Dermis microvascular lymphatic vessel endothelial cell (primary cell): Measurements from ENCODE around the gene SATB2. TPM values are rescaled to one million over a fixed set of nuclear protein-coding genes. Genes with fewer than 3 reads are reported as not detected.
A peak's percentile ranks its signal among the peaks of the same experiment; 100 is the strongest.

Experiments used
- DNase-seq, 2 donors: peaks; one replicate each; pipeline versions ENCODE4 v3.0.0 to v3.0.0-alpha.2; 2010; ENCODE audit warnings: low read depth in 2 of 2
- total RNA-seq: library from RNA; depleted of rRNA; stranded (reverse); fragments of >200 nt; gene quantifications from 2 replicates; pipeline ENCODE4 v1.2.1, GENCODE V29; 2014

Gene SATB2
- total RNA-seq, 1 donor from 2014 or later: 0.26 TPM

DNA sequence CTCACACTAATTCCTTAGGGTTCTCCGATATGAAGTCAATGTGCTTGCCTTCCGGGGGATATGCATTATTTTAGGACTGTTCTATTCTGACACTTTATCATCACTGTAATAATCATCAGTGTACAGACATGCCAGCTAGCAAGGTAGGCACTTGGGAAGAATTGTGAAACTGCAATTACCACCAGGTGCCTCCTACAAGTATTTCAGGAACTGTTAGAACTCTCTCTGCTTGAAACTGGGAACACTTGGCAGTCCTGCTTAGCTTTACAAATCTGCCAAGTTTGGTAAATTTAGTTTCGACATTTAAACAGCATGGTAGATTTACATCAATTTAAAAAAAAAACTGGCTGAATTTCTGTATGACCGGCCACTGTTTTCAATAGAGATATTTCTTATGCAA is 128.7 kb downstream of the SATB2 start:
- no peak for DNase-seq

DNA sequence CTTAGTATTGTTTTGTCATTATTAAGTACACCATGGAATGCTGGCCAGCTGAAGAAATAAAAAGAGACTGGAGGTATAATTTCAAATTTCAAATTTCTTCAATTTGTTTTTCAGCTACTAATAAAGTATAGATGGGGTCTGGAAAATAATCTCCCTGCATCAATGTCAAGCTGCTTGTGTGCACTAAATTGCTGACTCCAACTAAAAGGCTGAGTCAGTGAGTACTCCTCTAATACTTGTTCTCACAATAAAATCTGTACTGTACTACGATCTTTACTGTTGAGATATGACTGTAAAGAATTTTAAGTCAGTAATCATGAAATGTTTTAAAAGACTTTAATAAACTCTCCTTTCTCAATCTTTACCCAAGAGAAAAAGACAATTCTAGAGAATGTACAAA is 131.9 kb downstream of the SATB2 start:
- DNase-seq: no peak

DNA sequence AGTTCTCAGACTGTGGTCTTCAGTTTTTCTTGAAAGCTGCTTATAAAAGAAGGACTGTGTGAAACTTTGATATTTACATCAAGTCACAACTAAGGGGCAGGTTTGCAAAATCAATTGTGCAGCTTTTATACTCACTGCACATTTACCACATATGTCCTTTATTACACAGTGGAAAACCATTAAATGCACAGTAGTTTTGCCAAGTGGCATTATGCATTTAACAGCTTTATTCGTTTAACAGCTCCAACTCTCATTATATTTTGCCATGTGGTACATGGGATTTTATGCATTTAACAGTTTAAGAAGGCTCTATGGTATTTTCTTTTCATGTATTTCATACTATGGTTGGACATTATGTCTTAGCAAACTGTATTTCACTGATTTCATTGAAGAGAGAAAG is 135.6 kb downstream of the SATB2 start:
- no peak for DNase-seq

DNA sequence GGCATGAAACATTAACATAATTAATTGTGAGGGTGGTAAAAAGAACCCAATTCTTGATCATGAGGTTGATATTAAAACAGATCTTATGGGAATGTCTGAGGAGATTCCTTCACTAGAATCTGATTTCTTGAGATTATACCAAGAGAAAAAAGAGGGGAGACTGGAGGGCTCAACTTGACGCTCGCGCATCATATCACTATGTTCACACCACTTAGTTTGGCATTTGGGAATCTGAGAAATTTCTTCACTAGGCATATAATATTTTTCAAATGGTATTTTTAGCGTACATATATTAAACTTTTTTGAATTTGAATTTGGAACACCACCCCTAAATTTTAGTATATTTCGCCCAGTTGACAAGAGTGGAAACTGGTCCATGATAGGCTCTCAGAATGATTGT is 140.1 kb downstream of the SATB2 start:
- DNase-seq: no peak

DNA sequence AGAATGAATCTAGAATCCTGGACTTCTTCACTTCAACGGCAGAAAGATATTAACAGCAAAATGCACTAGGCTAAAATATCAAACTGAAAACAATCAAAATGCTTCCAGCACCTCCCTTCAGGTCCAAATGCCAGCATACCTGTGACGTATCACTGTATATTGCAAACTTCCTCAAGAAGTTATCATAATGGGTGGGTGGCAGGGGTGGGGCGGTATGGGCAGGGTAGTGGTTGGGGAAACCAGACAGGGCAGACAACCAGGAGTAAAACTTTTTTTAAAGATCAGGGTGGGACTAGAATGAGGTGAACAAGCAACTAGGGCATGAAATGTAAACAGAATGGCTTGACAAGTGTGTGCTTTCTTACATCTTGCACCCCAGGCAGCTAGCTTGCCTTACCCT is 140.9 kb downstream of the SATB2 start:
- DNase-seq: no peak

DNA sequence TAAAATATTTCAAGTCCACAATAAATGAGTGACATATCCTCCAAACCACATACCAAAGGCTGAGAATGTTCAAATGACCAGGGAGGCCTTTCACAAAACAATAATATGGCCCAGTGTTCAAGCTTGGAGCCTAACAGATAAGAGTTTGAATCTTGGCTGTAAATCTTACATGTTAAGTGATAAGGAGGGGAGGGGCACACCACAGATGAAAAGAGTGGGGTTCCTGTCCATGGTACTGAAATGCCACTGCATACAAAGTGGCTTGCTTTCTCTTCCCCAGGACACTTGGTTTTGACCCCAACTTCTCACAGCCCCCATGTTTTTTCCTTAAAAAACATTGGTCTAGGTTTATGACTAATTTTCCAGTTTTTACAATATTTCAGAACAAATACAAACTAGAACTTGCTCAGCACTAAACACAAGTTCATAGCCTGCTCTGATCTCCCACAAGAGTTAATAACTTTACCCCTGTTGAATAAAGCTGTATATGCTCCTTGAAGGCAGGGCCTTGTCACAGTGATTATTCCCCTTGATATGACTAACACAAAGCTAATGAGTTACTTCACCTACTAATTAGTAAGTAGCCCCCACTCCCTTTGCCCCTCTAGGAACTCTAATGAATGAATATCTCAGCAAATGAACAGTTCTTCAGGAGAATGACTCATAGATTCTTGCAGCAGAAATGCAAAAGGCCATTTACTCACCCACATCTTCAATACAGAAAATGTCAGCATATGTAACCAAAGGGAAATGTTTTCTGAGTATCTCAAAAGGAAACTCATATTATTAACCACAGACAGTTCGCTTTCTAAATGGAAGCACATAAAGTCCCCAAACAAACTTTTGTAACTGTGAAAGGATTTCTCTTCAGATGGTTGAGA is 142.2 kb downstream of the SATB2 start:
- DNase-seq: peak in 1 of 2 donors; percentile 37

DNA sequence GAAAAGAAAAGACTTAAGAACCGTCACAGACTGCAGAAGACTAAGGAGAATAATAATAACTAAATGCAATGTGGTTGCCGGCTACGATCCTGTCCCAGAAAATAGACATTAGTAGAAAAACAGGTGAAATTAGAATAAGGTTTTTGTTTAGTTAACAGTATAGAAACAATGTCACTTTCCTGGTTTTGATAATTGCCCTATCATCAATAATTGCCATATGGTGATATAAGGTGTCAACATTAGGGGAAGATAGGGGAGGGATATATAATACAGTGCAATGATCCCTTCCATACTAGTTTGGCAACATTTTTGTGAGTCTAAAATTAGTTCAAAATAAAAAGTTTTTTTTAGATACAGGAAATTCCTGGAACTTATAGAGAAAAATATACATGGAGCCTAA is 144.8 kb downstream of the SATB2 start:
- no peak for DNase-seq

DNA sequence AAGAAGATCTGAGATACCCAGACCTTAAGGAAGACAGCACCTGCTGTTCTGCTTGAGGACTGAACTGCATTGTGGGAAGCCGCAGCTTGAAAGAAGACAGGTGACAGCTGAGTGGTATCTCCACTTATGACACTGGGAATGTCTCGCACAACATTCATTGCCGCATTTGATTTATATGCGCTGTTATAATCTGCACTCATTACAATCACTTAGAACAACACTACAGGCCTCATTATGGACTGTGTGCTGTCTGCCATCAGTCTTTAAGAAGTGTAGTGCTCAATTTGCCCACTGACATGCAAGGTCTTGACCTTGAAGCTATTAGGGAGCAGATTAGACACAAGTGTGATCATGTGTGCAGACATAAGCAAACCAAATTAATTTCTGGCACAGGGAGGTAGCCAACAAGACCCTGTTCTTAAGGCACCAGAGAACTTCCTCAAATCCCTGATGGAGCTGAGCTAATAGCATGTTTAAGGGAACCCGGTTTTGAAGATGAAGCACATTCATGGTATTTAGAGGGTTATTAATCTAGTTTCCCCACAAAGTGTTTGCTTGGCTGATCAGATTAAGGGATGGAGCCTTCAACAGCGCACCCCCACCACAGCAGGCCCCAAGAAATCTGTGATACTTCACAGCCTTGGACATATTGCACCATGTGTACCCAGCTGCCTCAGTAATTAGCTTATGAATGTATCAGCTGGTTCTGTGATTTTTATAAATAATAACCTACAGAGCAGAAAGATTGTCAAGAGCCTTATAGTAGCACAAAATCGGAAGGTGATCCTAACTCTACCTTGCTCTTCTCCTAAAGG is 146.8 kb downstream of the SATB2 start:
- DNase-seq: no peak

DNA sequence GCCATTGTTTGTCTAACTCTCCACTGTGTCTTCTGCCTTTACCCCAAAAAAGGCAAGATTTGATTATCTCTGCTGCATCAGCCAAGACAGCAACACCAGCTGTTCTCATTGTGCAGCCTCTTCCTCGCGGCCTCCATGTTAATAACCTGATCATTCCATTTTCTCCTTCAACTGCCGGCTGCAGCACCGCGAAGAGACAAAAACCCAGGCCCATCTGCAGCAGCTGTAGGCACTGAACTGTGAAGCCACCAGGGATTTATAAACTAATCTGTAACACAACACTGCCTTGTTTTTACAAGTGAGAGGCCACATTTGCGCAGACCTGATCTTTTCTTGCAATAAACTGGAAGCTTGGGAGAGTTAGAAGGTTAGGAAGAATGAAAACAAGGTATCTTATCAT is 147.8 kb downstream of the SATB2 start:
- no peak for DNase-seq

DNA sequence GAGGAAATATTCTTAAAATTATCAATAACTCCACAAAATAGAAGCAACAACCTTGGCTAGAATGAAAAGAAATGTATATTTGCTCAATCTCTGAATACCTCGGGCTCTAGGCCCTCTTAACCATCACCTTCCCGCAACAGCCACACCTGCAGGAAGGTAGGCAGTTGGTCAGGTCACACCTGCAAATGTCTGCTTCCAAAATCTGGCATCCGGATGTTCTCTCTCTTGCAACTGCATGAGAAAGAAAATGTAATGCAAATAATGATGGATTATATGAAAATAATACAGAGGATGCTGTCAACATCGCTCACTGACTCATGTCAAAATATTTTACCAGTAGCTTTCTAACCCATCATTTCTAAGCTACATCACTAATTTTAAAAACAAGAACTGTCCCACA is 148.3 kb downstream of the SATB2 start:
- no peak for DNase-seq

DNA sequence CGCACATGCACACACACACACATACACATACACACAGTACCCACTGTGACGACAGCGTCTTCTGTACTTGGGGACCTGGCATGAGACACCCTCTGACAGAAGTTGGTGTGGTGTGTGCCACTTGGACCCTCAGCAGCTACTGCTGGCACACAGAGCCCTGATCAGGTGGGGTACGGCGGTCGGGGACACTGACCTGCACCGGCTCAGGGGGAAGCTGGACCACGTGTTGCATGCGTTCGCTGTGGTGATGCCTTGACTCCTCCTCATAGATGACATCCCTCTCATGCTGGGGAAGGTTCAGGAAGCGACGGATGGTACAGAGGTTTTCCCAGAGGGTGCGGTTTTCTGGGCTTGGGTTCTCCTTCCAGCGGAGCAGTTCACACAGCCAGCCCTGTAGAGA is 149.2 kb downstream of the SATB2 start:
- DNase-seq: no peak

DNA sequence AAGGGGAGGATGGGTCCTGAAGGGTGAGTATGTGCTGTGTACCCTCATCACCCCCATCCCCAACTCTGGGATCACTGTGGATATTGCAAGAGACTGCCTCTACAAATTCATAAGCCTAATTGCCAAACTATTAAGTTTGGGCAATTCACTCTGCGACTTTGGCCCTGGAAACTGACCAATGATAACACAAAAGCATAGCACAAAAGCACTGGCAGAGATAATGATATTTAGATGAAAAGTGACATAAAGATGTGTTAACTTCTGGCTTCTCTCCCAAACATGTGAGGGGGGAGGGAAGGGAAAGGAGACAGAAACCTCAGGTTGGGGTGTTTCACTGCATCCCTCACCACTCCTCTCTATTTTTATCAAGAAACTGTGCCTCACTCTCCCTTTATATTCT is 150.3 kb downstream of the SATB2 start:
- no peak for DNase-seq

DNA sequence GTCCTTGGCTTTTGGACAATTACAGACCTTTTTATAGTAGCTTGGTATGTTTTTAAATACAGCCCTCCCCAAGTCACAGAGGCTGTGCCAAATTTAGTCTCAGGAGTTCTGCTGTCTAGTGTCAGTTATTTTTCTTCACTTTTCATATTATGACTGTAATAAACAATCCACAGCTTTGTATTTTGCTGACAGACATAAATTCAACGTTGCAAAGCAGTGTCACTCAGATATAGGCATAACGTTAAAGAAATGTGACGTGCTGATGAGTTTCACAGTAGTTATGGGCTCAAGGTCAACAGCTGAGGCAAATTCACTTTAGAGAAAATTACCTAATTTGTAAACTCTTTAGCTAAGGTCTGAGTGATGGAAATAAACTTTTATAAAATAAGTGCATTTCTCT is 151.6 kb downstream of the SATB2 start:
- DNase-seq: no peak

DNA sequence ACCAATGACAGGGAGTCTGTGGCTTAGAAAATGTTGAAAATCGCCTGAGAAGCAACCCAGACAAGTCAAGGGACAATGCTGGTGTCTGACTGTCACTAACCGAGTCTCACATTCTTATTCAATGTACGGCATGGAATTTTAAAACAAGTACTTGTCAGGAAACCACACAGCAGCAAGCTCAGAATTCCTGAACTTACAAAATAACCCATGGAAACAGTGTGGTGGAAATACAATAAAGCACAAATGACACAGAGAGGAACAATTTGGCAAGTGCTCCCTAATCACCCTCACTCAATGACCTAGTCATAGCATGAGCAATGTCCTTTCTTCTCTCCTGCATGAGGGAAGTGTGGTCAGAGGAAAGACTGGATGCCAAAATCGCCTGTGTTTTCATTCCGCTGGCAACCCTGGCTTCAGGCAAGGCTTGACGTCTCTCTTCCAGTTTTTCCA is 154.0 kb downstream of the SATB2 start:
- peak; percentile 92 to 98 for DNase-seq

DNA sequence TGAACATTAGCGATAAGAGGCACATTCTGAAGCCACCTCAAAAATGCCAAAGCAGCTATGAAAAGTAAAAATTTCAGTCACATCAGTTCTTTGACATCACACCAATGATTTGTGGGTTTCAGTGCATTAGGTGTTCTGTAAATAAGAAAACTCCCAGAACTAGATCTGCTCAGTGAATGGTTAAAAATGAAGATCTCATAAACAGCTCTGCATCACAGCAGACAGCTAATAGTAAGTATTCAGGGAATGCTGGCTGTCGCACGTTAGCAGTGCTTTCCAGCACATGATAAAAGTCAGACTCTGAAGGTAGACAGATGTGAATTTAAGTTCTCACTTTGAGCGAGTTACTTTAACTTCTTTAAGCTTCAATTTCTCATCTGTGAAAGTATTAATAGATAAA is 154.9 kb downstream of the SATB2 start:
- peak in 1 of 2 donors; percentile 2 for DNase-seq

DNA sequence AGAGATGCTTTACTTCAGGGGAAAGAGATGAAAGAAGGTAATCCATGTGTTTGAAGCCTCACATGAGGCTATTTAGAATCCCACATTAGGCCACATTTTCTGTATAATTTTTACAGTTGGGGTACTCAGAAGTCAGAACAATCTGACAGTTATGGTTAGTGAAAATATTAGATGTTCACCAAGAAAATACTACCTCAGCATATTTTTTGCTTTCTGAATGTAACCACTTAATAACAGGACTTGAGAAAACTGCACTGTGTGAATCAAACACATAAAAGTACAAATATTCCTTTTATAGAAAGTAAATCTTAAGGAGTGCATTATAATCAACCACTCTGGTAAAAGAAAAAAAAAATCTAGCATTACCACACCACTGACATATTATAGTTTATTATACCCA is 169.3 kb downstream of the SATB2 start:
- no peak for DNase-seq

DNA sequence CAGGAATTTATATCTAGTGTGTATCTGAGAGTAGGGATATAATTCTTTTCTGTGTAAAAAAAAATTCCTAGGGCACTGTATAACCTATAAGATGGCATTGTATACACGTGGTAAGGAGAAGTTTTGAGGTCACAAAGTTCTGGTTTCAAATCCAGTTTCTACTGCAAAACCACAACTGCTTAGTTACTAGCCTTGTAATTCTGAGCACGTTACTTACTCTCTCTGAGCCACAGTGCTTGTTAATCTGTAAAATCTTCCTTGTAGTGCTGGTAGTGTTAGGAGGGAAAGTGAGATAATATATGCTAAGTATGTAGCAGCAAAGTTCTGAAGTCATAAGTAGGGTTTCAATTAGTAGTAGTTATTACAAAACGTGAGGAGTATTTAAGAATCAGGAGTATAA is 175.4 kb downstream of the SATB2 start:
- DNase-seq: no peak

DNA sequence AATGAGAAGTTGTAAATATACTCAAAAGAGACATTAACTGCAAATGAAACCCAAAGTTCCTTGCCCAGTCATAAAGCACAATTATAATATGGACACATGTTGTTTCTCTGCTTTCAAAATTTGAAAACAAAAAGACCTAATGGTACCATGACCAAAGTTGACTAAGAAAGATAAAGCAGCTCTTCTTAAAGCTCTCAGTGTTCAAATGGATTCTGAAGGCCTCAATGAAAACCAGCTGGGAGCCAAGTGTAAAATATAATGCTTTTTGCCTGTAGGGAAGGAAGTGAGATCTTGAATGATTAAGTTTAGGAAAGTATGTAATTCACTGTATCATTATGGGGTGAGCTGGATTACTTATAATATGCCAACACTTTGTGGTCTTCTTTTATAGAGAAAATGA is 178.6 kb downstream of the SATB2 start:
- DNase-seq: no peak

DNA sequence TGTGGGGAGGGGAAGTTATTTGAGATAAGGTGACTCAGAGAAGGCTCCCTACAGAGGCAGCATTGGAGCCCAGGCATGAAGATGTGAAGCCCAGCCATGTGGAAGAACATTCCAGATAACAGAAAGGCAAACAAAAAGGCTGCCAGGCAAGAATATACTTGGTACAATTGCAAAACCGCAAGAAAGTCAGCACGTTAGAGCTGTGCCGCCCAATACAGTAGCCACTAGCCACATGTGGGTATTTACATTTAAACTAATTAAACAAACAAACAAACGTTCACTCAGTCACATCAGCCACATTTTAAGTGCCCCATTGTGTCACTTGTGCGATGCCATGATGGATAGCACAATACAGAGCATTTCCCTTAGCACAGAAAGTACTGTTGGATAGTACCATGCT is 179.6 kb downstream of the SATB2 start:
- DNase-seq: no peak

DNA sequence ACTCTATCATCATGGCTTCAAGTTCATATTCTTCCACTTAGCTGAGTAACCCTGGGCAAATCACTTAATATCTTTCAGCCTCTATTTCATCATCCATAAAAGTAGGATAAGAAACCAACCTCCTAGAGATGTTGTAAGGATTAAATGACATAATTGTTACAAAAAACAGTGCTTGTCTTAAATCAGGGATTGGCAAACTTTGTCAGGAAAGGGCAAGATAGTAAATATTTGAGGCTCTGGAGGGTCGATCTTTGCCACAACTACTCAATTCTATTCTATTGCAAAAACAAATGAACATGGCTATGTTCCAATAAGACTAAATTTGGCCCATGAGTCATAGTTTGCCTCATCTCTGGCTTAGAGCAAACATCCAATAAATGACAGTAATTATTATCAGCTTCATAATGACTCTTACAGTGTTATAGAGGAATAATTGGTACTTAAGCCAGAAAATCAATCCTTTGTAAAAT is 184.7 kb downstream of the SATB2 start:
- no peak for DNase-seq

DNA sequence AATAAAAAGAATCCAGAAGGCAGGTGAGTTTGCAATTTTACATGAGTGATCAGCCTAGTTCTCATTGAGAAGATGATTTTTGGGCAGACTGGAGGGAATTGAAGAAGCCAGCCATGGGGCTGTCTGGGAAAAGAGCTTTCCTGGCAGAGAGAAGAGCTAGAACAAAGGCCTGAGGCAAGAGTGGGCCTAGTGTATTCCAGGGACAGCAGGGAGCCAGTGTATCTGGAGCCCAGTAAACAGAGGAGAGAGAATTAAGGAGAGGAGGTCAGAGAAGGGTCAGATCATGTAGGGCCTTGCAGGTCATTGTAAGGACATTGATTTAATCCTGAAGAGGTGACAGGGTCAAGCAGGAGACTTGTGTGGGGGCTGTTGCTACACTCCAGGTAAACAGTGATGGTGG is 195.8 kb downstream of the SATB2 start:
- DNase-seq: no peak

DNA sequence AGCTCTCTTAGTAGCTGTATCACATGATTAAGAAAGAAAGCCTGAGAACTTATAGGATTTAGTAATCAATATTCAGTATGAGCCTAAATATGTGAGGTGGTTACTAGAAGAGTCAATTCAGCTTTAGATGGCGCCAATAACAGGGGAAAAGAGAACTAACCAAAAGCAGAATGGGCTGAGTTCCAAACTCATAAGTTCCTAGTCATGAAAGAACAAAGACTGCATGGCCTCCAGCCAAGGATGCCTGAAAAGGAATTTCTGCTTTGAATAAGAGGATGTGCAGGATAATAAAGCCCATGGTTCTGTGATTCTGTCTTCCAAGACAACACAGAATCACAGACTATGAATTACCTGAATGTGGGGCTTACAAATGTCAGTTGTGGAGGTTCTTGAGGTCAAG is 196.5 kb downstream of the SATB2 start:
- DNase-seq: peak; percentile 74 to 83

DNA sequence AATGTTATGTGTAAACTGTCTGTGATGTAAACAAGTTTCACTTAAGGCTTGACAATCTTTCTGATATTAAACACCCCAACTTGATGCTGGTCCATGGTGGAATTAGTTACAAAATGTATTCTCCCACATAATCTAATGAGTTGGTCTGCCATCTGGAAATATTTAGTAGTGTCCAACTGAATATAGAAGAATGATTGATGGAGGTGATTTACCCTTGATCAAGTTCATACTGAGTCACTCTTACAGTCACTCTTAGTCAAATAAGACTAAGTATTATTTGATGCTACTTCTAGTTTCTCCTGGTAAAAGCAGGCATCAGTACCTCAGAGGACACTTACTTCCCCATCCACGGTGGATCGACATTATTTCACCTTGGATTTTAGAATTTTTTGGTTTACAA is 198.1 kb downstream of the SATB2 start:
- DNase-seq: no peak
